Fibroblast of skin of back (primary cell): ENCODE measurements around the gene SLMAP.

ENCODE experiments used
- DNase-seq: peaks from one replicate; pipeline ENCODE4 v3.0.0-alpha.2; 2013

The SLMAP gene

DNA sequence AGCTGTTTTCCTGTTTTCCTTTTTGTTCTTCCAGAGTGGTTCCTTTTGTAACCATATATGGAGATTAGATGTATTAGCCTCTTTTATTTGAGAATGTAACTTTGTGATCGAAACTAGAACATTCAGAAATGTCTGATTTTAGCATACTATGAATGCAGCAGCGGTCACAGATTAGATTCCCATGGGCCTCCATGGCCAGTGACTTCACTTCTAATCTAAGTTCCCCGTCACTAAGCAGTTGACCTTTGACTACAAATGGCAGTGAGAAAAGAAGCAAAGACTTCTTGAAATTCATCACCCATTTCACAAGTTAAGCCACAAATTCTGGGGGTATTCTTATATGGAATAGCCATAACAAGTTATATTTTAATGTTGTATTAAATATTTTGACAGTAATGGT is 137.6 kb downstream of the SLMAP start:
- DNase-seq: no peak

DNA sequence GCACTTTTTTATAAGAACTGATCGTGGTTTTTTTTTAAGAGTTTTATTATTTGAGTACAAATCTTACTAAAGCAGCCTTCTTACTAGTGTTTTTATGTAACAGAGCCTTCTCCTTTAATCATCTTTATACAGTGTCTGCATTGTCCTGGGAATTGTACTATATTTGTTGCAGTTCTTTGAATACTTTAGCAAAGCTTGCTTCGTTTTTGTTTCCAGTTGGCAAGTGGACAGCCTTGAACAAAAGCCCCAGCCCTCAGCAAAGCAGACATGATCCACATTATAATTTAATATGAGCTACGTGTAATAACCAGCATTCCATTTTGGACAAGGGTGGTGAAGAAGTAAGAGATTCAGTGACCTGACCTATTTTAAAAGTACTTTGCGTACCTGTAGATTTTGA is 139.9 kb downstream of the SLMAP start:
- DNase-seq: no peak

- DNase-seq: no peak
Observed at GRCh38 chr3:57896691-57897090, 140.6 kb downstream of the SLMAP start.

GRCh38 chr3:57900786-57901185 is 144.7 kb downstream of the SLMAP start:
- DNase-seq: no peak

DNA sequence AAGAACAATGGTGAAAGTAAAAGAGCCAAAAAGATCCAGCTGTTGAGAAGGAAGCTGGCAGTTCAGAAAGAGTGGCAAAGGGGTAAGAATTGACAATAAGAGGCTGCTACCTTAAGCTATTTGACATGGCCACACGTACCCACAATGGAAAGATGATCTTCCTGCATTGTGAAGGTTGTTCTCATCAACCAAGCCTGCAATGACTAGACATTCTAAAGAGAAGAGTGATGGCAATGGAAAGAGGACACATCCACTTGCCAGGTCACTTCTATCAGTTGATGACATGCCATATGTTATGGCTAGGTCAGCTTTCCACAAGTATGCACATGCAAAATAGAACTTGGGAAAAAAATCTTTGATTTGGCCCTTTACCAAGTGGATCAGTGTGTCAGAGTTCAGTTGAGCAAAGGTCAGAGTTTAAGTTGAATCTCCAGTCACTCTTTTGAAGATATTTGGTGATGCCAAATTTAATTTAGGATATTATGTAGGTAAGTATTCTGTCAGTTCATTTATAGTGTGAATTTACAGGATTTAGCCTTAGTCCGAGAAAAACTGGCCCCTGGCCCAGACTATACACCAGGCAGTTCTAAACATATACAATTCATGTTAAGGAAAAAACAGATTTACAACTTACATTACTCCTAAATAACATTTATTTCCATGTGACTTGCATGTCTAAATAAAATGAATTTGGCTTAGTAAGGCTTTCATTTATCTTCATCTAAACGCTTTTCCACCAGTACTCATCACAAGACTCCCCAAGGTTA is 147.2 kb downstream of the SLMAP start:
- DNase-seq: no peak

DNA sequence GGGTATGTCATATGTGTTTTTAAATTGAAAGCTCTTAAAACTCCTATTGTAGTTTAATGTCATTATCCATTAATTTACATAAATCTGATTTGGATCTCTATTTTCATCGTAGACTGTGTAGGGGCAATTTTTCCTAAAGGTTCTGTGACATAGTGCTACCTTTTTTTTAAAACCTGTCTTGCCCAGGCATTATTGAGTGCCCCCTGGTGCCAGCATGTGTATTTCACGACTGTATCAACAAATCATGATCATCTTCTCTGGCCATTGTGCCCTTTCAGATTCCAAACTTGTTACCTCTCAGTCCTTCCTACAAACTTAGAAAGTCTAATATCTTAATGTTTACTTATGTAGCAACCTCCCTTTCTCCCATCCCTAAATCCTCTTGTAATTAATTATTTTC is 154.9 kb downstream of the SLMAP start:
- DNase-seq: peak; percentile 35

DNA sequence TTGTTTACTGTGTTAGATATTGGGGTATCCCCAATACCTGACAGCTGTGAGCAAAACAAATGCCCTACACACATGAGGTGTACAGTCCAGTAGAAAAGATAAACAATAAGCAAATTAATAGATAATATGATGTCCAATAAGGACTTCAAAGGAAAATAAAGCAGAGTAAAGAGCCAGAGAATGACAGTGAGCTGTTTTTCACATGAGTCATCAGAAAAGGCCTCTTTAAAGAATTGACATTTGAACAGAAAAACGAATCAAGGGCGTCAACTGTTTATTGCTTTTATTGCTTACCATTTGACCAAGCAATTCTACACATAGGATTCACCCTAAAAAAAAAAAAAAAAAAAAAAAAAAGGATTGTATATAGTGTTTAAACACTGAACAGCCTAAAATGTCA is 155.5 kb downstream of the SLMAP start:
- DNase-seq: peak; percentile 38

- DNase-seq: no peak
Observed at GRCh38 chr3:57917601-57918000, 161.5 kb downstream of the SLMAP start.

DNA sequence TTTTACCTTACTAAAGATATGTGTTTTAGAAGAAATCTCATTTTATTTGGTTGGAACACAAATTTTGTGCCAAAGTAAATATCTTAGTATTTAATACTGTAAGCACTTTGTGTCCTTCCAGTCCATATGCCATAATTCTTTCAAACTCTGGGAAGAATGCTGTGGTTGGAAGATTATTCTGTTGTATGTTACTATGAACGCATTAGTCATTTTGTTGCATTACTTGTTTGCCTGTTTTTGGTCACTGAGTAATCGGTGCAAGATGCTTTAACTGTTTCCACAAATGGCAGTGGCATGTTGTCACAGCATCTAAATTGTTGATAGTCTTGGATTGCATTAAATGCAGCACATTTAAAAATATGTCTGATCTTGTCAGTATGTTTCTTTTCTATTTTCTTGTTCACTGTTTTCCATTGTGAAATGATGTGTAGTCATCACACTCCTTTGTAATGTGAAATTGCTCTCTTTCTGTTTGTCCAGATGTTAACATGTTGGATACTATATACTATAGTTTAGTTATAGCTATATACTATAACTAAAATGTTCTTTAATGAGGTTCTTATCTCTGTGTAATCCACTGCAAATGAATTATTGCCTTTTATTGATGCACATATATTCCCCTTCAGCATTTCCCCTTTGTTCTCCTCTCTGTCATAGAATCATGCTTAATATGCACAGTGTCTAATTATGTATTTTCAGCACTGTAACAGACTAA is 162.2 kb downstream of the SLMAP start:
- peak; percentile 89 for DNase-seq

DNA sequence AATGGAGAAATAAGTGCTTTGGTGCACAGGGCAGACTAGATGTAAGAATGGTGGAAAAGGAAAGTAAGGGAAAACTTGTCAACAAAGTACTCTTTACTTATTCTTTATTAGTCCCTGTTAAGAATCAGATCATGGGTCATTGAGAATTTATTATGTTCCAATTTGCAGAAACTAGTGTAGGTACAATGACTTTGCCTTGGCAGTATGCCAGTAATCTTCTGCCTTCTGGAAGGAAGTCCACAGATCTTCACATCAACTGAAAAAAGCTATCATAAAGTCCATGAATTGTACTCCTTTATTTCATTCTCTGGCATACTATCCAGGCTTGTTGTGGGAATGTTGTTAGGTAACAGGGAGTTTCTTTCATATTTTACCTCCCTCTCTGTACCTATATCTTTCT is 163.9 kb downstream of the SLMAP start:
- DNase-seq: no peak

DNA sequence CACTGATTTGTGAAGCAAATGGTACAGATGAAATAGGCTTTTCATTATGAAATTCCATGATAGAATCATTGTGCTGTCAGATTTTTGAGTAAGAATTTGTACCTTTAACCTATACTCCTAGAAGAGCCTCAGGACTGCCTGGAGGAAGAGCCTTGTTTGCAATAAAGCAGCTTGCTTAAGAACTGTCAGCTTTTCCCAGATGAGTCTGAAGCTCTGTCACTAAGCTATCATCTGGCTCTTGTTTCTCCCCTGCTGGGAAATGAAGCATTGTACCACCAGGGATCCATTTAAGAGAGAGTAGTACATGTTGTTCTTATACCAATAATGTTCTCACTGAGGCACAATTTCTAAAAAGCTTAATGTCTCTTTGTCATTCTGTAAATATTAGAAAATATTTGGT is 167.0 kb downstream of the SLMAP start:
- DNase-seq: no peak

DNA sequence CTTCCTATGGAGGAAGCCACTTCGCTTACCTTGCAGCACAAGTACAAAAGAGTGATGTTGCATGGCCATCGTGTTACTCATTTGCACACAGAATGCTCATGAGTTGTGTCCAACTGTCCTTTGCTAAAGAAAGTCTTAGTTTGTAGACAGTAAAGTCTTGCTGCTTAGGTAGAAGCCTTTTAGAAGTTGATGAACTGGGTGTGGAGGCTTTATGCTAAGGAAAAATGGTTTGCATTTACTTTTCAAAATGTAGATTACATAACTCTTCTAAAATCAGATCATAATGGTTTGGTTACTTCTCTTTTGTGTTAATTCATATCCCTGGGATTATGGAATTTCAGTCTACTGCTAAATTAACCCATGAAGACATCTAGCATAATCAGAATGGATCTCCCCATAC is 167.6 kb downstream of the SLMAP start:
- no peak for DNase-seq

DNA sequence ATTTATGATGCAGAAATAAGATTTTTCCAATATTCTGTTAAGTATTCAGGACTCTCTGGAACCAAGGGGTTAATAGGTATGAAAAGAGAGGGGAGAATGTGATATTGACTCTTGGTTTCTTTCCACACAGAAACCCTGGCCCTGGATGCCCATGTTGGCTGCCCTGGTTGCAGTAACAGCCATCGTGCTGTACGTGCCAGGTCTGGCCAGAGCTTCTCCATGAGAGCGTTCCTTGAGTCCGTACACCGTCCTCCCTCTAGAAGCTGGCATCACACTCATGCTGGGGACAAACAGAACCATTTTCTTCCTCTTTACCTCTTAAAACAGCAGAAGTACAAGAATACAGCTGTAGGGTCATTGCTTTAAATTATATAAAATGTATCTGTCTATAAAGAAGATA is 171.1 kb downstream of the SLMAP start:
- DNase-seq: no peak

DNA sequence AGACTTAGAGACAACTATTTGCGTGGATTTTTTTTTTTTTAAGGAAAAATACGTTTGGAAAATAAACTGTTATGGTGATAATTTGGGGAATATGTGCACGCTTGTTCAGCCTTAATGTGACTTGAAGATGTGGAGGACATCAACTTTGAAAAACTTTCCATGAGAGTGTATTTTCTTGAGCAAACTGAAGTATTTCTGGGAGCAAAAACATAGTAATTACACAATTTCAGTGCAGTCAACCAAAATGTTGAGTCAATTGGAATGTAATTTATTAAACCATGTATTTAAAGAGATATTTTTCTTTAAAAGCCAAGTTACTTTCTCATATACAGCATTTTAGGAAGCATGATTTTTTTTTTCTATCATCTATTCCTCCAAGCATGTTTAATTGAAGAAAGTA is 171.8 kb downstream of the SLMAP start:
- no peak for DNase-seq

GRCh38 chr3:57928511-57928910 is 172.4 kb downstream of the SLMAP start:
- no peak for DNase-seq

DNA sequence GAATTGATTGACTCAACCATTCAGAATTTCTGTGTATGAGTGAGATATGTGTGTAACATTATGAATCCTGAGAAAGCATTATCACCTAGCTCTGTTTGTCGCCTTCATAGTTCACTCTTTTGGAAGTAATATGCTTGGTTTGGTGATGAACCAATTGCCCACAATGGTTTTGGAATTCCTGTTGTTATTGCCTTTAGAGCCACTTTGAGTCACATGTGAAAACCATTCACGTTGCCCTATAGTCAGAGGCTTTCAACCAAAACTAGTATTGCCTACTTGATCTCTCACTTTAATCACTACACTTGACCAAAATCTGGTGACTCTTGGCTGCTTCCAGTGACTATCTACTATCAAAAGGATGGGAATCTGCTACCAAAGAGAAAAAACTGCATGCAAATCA is 173.9 kb downstream of the SLMAP start:
- DNase-seq: no peak

DNA sequence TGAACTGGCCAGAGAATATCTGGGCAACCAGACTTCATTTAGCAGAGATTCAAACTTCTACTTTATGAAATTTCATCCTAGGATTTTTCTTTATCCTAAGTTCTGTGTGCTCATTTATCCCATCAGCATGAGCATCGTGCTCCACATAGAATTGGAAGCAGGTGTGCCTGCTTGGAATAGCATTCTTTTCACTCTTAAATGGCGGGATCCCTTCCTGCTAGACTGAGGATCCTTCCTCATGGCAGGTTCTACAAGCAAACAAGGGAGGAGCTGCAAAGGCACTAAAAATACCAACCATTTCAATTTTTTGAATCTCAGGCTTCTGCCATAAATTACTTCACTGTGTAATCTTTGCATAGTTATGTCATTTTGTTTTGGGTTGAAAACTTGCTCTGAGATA is 177.5 kb downstream of the SLMAP start:
- DNase-seq: no peak

GRCh38 chr3:57934373-57934772 is 178.3 kb downstream of the SLMAP start:
- DNase-seq: no peak

GRCh38 chr3:57935539-57935938 is 179.4 kb downstream of the SLMAP start:
- no peak for DNase-seq

DNA sequence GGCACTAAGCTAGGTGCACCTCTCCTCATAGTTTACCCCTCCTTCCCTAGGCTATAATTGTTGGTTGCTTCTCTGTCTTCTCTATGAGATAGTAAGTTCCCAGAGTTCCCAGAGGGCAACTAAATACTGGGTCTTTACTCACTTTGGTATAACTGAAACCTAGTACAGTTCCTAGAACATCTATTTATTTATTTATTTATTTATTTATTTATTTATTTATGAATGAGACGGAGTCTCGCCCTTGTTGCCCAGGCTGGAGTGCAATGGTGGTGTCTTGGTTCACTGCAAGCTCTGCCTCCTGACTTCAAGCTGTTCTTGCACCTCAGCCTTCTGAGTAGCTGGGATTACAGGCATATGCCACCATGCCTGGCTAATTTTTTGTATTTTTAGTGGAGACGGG is 181.0 kb downstream of the SLMAP start:
- DNase-seq: no peak

GRCh38 chr3:57939775-57940174 is 183.7 kb downstream of the SLMAP start:
- DNase-seq: no peak

DNA sequence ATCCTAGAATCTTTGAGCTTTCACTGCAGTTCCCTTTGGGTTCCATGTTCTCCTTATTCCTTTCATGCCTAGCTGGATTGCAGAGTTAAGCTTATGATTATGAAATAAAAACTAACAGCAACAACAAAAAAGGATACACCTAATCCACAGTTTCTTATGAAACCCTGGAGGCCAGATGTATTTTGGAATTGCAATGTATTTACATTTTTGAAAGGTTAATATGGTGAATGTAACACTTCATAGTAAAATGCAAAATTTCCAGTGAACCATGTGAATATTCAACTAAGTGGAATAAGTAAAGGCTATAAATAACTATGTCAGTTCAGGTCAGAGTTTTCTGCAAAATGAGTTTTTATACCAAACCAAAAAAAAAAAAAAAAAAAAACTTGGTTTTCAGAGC is 186.3 kb downstream of the SLMAP start:
- no peak for DNase-seq

GRCh38 chr3:57942872-57943283 is 186.8 kb downstream of the SLMAP start:
- DNase-seq: peak; percentile 42
